ENCODE data around the gene ENTPD1.
"Not testable (repeated sequence)": the region's sequence is repeated elsewhere in the genome, so short reads cannot be mapped to it uniquely, and the experiment has no call there.

Gene ENTPD1

GRCh38 chr10:95907456-95908253 is 151.7 kb downstream of the ENTPD1 start, which contains the start of gene CC2D2B:
Gene CC2D2B, plus strand, starts transcription at chr10:95907975. Its CDS starts 3,349 bp downstream, at chr10:95911324.
- DNase-seq = peak in 2 of 3 donors; percentile 18 to 26
- H3K36me3 ChIP-seq (ENCODE audit: control insufficient read depth, insufficient read depth, low read length) = no peaks in the 10 kb centered on the region
- no peaks in the 10 kb centered on the region for H3K27me3 ChIP-seq (replicated peaks; ENCODE audit: control insufficient read depth, insufficient read depth, low read length, poor library complexity, severe bottlenecking)
- no peaks in the 10 kb centered on the region for H3K9me3 ChIP-seq (ENCODE audit: control insufficient read depth, low read length)
- H3K27ac ChIP-seq (ENCODE audit: insufficient read depth, low read length, poor library complexity, severe bottlenecking) = peak within 1 kb of the TSS; percentile 60
- H3K4me1 ChIP-seq (ENCODE audit: control insufficient read depth, insufficient read depth, low read length, poor library complexity, severe bottlenecking) = peaks cover 3% of the 10 kb centered on the region
- peak within 1 kb of the TSS; percentile 85 for H3K4me3 ChIP-seq (ENCODE audit: insufficient read depth, low read depth, low read length, poor library complexity, severe bottlenecking)

- H3K27ac ChIP-seq (ENCODE audit: insufficient read depth, low read length, poor library complexity, severe bottlenecking) = no peak overlapping the region
- no peaks in the 10 kb centered on the region for H3K9me3 ChIP-seq (ENCODE audit: control insufficient read depth, low read length)
- DNase-seq = no peak
- H3K4me1 ChIP-seq (ENCODE audit: control insufficient read depth, insufficient read depth, low read length, poor library complexity, severe bottlenecking) = peaks cover 3% of the 10 kb centered on the region
- H3K27me3 ChIP-seq (replicated peaks; ENCODE audit: control insufficient read depth, insufficient read depth, low read length, poor library complexity, severe bottlenecking) = no peaks in the 10 kb centered on the region
- no peaks in the 10 kb centered on the region for H3K36me3 ChIP-seq (ENCODE audit: control insufficient read depth, insufficient read depth, low read length)
- peak overlapping the region; percentile 85 for H3K4me3 ChIP-seq (ENCODE audit: insufficient read depth, low read depth, low read length, poor library complexity, severe bottlenecking)
Measured at GRCh38 chr10:95908450-95908849, 152.5 kb downstream of the ENTPD1 start.

GRCh38 chr10:95909561-95909960 is 153.6 kb downstream of the ENTPD1 start:
- no peak for DNase-seq
- no peaks in the 10 kb centered on the region for H3K9me3 ChIP-seq (ENCODE audit: control insufficient read depth, low read length)
- no peak overlapping the region for H3K27ac ChIP-seq (ENCODE audit: insufficient read depth, low read length, poor library complexity, severe bottlenecking)
- no peaks in the 10 kb centered on the region for H3K36me3 ChIP-seq (ENCODE audit: control insufficient read depth, insufficient read depth, low read length)
- H3K27me3 ChIP-seq (replicated peaks; ENCODE audit: control insufficient read depth, insufficient read depth, low read length, poor library complexity, severe bottlenecking) = no peaks in the 10 kb centered on the region
- H3K4me3 ChIP-seq (ENCODE audit: insufficient read depth, low read depth, low read length, poor library complexity, severe bottlenecking) = no peak overlapping the region
- H3K4me1 ChIP-seq (ENCODE audit: control insufficient read depth, insufficient read depth, low read length, poor library complexity, severe bottlenecking) = peaks cover 3% of the 10 kb centered on the region

GRCh38 chr10:95916039-95916438 is 160.1 kb downstream of the ENTPD1 start:
- not testable (repeated sequence) for H3K9me3 ChIP-seq (ENCODE audit: control insufficient read depth, low read length); H3K4me3 ChIP-seq (ENCODE audit: insufficient read depth, low read depth, low read length, poor library complexity, severe bottlenecking); H3K27ac ChIP-seq (ENCODE audit: insufficient read depth, low read length, poor library complexity, severe bottlenecking); DNase-seq; H3K4me1 ChIP-seq (ENCODE audit: control insufficient read depth, insufficient read depth, low read length, poor library complexity, severe bottlenecking); H3K27me3 ChIP-seq (replicated peaks; ENCODE audit: control insufficient read depth, insufficient read depth, low read length, poor library complexity, severe bottlenecking); H3K36me3 ChIP-seq (ENCODE audit: control insufficient read depth, insufficient read depth, low read length)

All from effector memory CD4-positive, alpha-beta T cell (primary cell).